ENCODE results near the gene EPS8L2.

DNA sequence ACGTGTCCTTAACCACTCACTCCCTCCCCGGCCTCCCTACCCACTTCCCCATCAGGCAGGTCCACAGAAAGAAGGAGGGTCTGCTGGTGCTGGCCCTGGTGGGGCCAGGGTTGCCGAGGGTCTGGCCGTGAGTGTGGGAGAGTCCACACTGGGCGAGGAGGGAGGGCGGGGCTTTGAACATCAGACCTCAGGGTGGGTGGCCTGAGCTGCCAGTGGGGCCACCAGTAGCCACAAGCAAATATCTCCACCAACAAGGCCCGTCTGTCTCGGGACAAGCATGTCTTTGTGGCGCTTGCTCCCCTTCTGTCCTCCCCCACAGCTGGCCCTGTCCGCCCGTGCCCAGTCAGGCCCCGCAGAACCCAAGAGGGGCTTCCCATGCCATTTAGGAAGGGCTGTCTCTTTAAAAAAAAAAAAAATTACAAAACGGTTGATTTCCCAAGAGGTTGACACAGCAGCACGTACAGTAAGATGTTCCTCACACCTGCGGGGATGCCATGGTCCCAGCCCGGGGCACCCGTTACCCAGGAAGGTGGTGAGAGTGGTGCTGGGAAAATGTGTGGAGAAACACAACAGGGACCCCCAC is 23.6 kb downstream of the EPS8L2 start:
- TF ChIP-seq, protein P1, sequence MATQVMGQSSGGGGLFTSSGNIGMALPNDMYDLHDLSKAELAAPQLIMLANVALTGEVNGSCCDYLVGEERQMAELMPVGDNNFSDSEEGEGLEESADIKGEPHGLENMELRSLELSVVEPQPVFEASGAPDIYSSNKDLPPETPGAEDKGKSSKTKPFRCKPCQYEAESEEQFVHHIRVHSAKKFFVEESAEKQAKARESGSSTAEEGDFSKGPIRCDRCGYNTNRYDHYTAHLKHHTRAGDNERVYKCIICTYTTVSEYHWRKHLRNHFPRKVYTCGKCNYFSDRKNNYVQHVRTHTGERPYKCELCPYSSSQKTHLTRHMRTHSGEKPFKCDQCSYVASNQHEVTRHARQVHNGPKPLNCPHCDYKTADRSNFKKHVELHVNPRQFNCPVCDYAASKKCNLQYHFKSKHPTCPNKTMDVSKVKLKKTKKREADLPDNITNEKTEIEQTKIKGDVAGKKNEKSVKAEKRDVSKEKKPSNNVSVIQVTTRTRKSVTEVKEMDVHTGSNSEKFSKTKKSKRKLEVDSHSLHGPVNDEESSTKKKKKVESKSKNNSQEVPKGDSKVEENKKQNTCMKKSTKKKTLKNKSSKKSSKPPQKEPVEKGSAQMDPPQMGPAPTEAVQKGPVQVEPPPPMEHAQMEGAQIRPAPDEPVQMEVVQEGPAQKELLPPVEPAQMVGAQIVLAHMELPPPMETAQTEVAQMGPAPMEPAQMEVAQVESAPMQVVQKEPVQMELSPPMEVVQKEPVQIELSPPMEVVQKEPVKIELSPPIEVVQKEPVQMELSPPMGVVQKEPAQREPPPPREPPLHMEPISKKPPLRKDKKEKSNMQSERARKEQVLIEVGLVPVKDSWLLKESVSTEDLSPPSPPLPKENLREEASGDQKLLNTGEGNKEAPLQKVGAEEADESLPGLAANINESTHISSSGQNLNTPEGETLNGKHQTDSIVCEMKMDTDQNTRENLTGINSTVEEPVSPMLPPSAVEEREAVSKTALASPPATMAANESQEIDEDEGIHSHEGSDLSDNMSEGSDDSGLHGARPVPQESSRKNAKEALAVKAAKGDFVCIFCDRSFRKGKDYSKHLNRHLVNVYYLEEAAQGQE (IDR thresholded peaks at IDR 0.05), result no peak
- TF ChIP-seq, protein P2, sequence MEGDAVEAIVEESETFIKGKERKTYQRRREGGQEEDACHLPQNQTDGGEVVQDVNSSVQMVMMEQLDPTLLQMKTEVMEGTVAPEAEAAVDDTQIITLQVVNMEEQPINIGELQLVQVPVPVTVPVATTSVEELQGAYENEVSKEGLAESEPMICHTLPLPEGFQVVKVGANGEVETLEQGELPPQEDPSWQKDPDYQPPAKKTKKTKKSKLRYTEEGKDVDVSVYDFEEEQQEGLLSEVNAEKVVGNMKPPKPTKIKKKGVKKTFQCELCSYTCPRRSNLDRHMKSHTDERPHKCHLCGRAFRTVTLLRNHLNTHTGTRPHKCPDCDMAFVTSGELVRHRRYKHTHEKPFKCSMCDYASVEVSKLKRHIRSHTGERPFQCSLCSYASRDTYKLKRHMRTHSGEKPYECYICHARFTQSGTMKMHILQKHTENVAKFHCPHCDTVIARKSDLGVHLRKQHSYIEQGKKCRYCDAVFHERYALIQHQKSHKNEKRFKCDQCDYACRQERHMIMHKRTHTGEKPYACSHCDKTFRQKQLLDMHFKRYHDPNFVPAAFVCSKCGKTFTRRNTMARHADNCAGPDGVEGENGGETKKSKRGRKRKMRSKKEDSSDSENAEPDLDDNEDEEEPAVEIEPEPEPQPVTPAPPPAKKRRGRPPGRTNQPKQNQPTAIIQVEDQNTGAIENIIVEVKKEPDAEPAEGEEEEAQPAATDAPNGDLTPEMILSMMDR (IDR thresholded peaks at IDR 0.05; ENCODE audit: low read depth, low read length, missing input control), result no peak
- TF ChIP-seq GABPA (IDR thresholded peaks at IDR 0.05 in 1 of 2, conservative IDR thresholded peaks at IDR 0.05 in 1 of 2) (no peak), FOXA1 (IDR thresholded peaks at IDR 0.05) (no peak), YY1 (IDR thresholded peaks at IDR 0.05) (no peak), TAF1 (conservative IDR thresholded peaks at IDR 0.05) (no peak), RAD21 (IDR thresholded peaks at IDR 0.05) (no peak), SP1 (IDR thresholded peaks at IDR 0.05) (no peak), JUND (IDR thresholded peaks at IDR 0.05) (no peak), RXRA (IDR thresholded peaks at IDR 0.05) (no peak), HNF4G (IDR thresholded peaks at IDR 0.05) (no peak)
- TF ChIP-seq, protein P3, sequence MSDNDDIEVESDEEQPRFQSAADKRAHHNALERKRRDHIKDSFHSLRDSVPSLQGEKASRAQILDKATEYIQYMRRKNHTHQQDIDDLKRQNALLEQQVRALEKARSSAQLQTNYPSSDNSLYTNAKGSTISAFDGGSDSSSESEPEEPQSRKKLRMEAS (IDR thresholded peaks at IDR 0.05), result no peak
- TF ChIP-seq, protein P4, sequence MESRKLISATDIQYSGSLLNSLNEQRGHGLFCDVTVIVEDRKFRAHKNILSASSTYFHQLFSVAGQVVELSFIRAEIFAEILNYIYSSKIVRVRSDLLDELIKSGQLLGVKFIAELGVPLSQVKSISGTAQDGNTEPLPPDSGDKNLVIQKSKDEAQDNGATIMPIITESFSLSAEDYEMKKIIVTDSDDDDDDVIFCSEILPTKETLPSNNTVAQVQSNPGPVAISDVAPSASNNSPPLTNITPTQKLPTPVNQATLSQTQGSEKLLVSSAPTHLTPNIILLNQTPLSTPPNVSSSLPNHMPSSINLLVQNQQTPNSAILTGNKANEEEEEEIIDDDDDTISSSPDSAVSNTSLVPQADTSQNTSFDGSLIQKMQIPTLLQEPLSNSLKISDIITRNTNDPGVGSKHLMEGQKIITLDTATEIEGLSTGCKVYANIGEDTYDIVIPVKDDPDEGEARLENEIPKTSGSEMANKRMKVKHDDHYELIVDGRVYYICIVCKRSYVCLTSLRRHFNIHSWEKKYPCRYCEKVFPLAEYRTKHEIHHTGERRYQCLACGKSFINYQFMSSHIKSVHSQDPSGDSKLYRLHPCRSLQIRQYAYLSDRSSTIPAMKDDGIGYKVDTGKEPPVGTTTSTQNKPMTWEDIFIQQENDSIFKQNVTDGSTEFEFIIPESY (IDR thresholded peaks at IDR 0.05), result no peak
- TF ChIP-seq, protein P5, sequence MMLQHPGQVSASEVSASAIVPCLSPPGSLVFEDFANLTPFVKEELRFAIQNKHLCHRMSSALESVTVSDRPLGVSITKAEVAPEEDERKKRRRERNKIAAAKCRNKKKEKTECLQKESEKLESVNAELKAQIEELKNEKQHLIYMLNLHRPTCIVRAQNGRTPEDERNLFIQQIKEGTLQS (IDR thresholded peaks at IDR 0.05), result no peak
